GM19328 (cell line): ENCODE data around the gene CDAN1.
A peak's percentile ranks its signal among the peaks of the same experiment; 100 is the strongest.
"Not testable (repeated sequence)": the region's sequence is repeated elsewhere in the genome, so short reads cannot be mapped to it uniquely, and the experiment has no call there.

Experiments used
- ATAC-seq: cut with Tn5 transposase; IDR thresholded peaks from one replicate; pipeline ENCODE4 v1.9.1; 2021; ENCODE audit warnings: mild to moderate bottlenecking, moderate library complexity; ENCODE audit not compliant: unreplicated experiment

The CDAN1 gene

GRCh38 chr15:42736793-42737528 is at the start of gene CDAN1:
TSS of gene CDAN1 (minus strand) at chr15:42737128. CDS start at chr15:42737102, 26 bp downstream.
- ATAC-seq = peak; percentile 86

- no peak for ATAC-seq
Measured at GRCh38 chr15:42785569-42785968, 48.6 kb upstream of the CDAN1 start.

- no peak for ATAC-seq
Measured at GRCh38 chr15:42784705-42785104, 47.8 kb upstream of the CDAN1 start.

GRCh38 chr15:42782716-42783115 is 45.8 kb upstream of the CDAN1 start:
- ATAC-seq = no peak

GRCh38 chr15:42775416-42775815 is 38.5 kb upstream of the CDAN1 start:
- no peak for ATAC-seq

GRCh38 chr15:42772901-42773300 is 36.0 kb upstream of the CDAN1 start:
- no peak for ATAC-seq

- ATAC-seq = no peak
Measured at GRCh38 chr15:42772144-42772543, 35.2 kb upstream of the CDAN1 start.

- not testable (repeated sequence) for ATAC-seq
Measured at GRCh38 chr15:42766109-42766508, 29.2 kb upstream of the CDAN1 start.

GRCh38 chr15:42764154-42764731 is 27.3 kb upstream of the CDAN1 start:
- not testable (repeated sequence) for ATAC-seq

GRCh38 chr15:42761813-42762212 is 24.9 kb upstream of the CDAN1 start:
- ATAC-seq = not testable (repeated sequence)

- ATAC-seq = no peak
Measured at GRCh38 chr15:42760759-42761158, 23.8 kb upstream of the CDAN1 start.

- ATAC-seq = no peak
Measured at GRCh38 chr15:42759093-42759492, 22.2 kb upstream of the CDAN1 start.

- ATAC-seq = no peak
Measured at GRCh38 chr15:42750306-42750705, 13.4 kb upstream of the CDAN1 start.

GRCh38 chr15:42749266-42749665 is 12.3 kb upstream of the CDAN1 start:
- no peak for ATAC-seq

GRCh38 chr15:42744195-42744594 is 7.3 kb upstream of the CDAN1 start:
- no peak for ATAC-seq

- ATAC-seq = no peak
Measured at GRCh38 chr15:42742149-42742548, 5.2 kb upstream of the CDAN1 start.

- no peak for ATAC-seq
Measured at GRCh38 chr15:42741710-42742109, 4.8 kb upstream of the CDAN1 start.

GRCh38 chr15:42737529-42738328 is 801 bp upstream of the CDAN1 start:
- no peak for ATAC-seq

GRCh38 chr15:42736178-42736792 is 643 bp downstream of the CDAN1 start:
- ATAC-seq = no peak

- no peak for ATAC-seq
Measured at GRCh38 chr15:42735382-42736165, 1.4 kb downstream of the CDAN1 start.
